GM23248 (cell line): ENCODE measurements around the gene FRMD3. TPM values are rescaled to one million over a fixed set of nuclear protein-coding genes. Genes with fewer than 3 reads are reported as not detected.

Experiments
- DNase-seq: peaks from one replicate; pipeline ENCODE4 v3.0.0-alpha.2; 2015
- H2AFZ ChIP-seq: fragments of 200-600 bp; sonication (generic); 2 replicates; pipeline ENCODE4 v1.6.1; 2016; ENCODE audit warnings: antibody characterized with exemption
- H3F3A ChIP-seq: fragments of 200-600 bp; sonication (generic); 2 replicates; pipeline ENCODE4 v1.6.1; 2016; ENCODE audit warnings: mild to moderate bottlenecking, antibody characterized with exemption, mixed run types; ENCODE audit not compliant: insufficient read depth
- H3K27ac ChIP-seq: fragments of 200-600 bp; sonication (generic); 2 replicates; pipeline ENCODE4 v1.5.1; 2016; ENCODE audit warnings: mild to moderate bottlenecking
- H3K27me3 ChIP-seq: fragments of 200-600 bp; sonication (generic); replicated peaks from 2 replicates; pipeline ENCODE4 v1.6.1; 2016; ENCODE audit warnings: mild to moderate bottlenecking; ENCODE audit not compliant: insufficient read depth
- H3K36me3 ChIP-seq: fragments of 200-600 bp; sonication (generic); 2 replicates; pipeline ENCODE4 v1.6.1; 2016; ENCODE audit warnings: low read depth, mild to moderate bottlenecking
- H3K4me1 ChIP-seq: fragments of 200-600 bp; sonication (generic); 2 replicates; pipeline ENCODE4 v1.6.1; 2016; ENCODE audit warnings: mild to moderate bottlenecking; ENCODE audit not compliant: insufficient read depth
- H3K4me2 ChIP-seq: fragments of 200-600 bp; sonication (generic); one replicate; pipeline ENCODE4 v1.6.1; 2016; ENCODE audit warnings: mild to moderate bottlenecking; ENCODE audit not compliant: unreplicated experiment
- H3K4me3 ChIP-seq: fragments of 200-600 bp; sonication (generic); 2 replicates; pipeline ENCODE4 v1.5.1; 2016; ENCODE audit warnings: mild to moderate bottlenecking
- H3K79me2 ChIP-seq: fragments of 200-600 bp; sonication (generic); 2 replicates; pipeline ENCODE4 v1.6.1; 2016; ENCODE audit warnings: mild to moderate bottlenecking; ENCODE audit not compliant: insufficient read depth
- H3K9ac ChIP-seq: fragments of 200-600 bp; sonication (generic); 2 replicates; pipeline ENCODE4 v1.6.1; 2016; ENCODE audit warnings: mild to moderate bottlenecking
- H3K9me2 ChIP-seq: fragments of 200-600 bp; sonication (generic); 2 replicates; pipeline ENCODE4 v1.6.1; 2016; ENCODE audit warnings: mixed run types, mild to moderate bottlenecking, moderate library complexity; ENCODE audit not compliant: insufficient read depth
- H3K9me3 ChIP-seq: fragments of 200-600 bp; sonication (generic); one replicate; pipeline ENCODE4 v1.6.1; 2017; ENCODE audit warnings: low read depth
- H4K20me1 ChIP-seq: fragments of 200-600 bp; sonication (generic); 2 replicates; pipeline ENCODE4 v1.6.0; 2016; ENCODE audit not compliant: insufficient read depth
- EZH2 ChIP-seq: fragments of 200-600 bp; sonication (generic); IDR thresholded peaks from 2 replicates; pipeline ENCODE4 v1.6.1; 2018; ENCODE audit warnings: antibody characterized with exemption, mild to moderate bottlenecking; ENCODE audit not compliant: insufficient read depth, poor library complexity, severe bottlenecking
- EZH2phosphoT487 ChIP-seq: fragments of 200-600 bp; sonication (generic); IDR thresholded peaks from 2 replicates; pipeline ENCODE4 v1.6.1; 2018; ENCODE audit warnings: antibody characterized with exemption, moderate library complexity, mild to moderate bottlenecking, low read depth; ENCODE audit not compliant: insufficient read depth
- WGBS, 2 experiments: methylation state at CpG; one replicate each; pipeline ENCODE4 v1.1.6; 2015 to 2017; ENCODE audit warnings: low lambda C conversion rate in 2 of 2, low coverage in 1 of 2; ENCODE audit errors: missing lambda C conversion rate in 2 of 2; 5-methylcytosine and 5-hydroxymethylcytosine counted together
- in situ Hi-C: fragments of 300-500 bp; cut with MboI; formaldehyde crosslinking; loops from 2 replicates; pipeline ENCODE4 v1.15.0; 2020
- polyA plus RNA-seq: library from polyadenylated mRNA; unstranded; fragments of >200 nt; fragmentation: Nextera tagmentation; extraction: Ambion mirVana; gene quantifications from 2 replicates; pipeline ENCODE4 v1.2.1, GENCODE V29; 2016
- total RNA-seq: library from RNA; depleted of rRNA; stranded (reverse); fragments of >200 nt; shearing (Covaris generic); gene quantifications from 2 replicates; pipeline ENCODE4 v1.2.3, GENCODE V29; 2014

The FRMD3 gene
- total and polyA plus RNA-seq, 2 experiments from 2014 or later: 0.32 to 0.66 TPM

DNA sequence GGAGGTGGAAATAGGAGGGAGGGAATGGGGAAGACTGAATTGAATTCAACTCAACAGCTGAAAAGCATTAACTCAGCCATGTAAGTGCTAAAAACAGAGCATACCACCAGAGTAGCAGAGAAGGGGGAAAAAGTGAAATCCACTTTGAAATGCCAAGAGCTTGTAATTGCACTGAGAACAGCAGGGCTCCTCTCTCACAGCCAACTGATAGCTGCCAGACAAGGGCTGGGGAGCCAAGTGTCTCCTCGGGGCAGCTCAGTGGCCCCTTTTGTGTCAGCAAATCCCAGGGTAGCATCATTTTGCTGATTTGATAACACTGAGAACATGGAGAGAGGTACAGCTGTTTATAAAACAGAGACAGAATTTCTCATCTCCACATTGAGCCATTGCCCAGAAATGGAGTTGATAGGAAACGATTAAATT is 182.5 kb downstream of the FRMD3 start:
- Histone ChIP-seq H3K9ac (no peak overlapping the region), H3K9me2 (no peaks in the 10 kb centered on the region), H3K36me3 (no peaks in the 10 kb centered on the region), H3K27me3 (no peaks in the 10 kb centered on the region), H3K27ac (no peak overlapping the region), H3K4me1 (no peaks in the 10 kb centered on the region), H3K9me3 (no peaks in the 10 kb centered on the region), H4K20me1 (no peaks in the 10 kb centered on the region), H3K4me2 (no peak overlapping the region), H3K4me3 (no peak overlapping the region), H2AFZ (no peak overlapping the region), H3F3A (no peaks in the 10 kb centered on the region), H3K79me2 (no peaks in the 10 kb centered on the region)
- TF ChIP-seq EZH2phosphoT487 (no peak), EZH2 (no peak)
- 5% methylated on average over 2 of the region's 2 CpGs for WGBS, 2 experiments
- in situ Hi-C loops: no loop called here
- DNase-seq: no peak

- no peak for TF ChIP-seq EZH2phosphoT487
- no peak for TF ChIP-seq EZH2
- Histone ChIP-seq H3K36me3 (no peaks in the 10 kb centered on the region), H3K4me2 (no peak overlapping the region), H3K9me2 (no peaks in the 10 kb centered on the region), H3K27me3 (no peaks in the 10 kb centered on the region), H3K9ac (no peak overlapping the region), H2AFZ (no peak overlapping the region), H3K4me1 (no peaks in the 10 kb centered on the region), H3K27ac (no peak overlapping the region), H3F3A (no peaks in the 10 kb centered on the region), H3K4me3 (no peak overlapping the region), H4K20me1 (no peaks in the 10 kb centered on the region), H3K9me3 (no peaks in the 10 kb centered on the region), H3K79me2 (no peaks in the 10 kb centered on the region)
- WGBS, 2 experiments: 54 to 58% methylated on average over 4 of the region's 4 CpGs
- DNase-seq: peak; percentile 17
- in situ Hi-C loops: no loop called here
Observed at GRCh38 chr9:83355024-83355444, 183.2 kb downstream of the FRMD3 start.

GRCh38 chr9:83349031-83349430 is 189.2 kb downstream of the FRMD3 start:
- Histone ChIP-seq H3F3A (no peaks in the 10 kb centered on the region), H3K9me3 (no peaks in the 10 kb centered on the region)
- WGBS, 2 experiments: 53 to 61% methylated on average over 9 of the region's 9 CpGs

DNA sequence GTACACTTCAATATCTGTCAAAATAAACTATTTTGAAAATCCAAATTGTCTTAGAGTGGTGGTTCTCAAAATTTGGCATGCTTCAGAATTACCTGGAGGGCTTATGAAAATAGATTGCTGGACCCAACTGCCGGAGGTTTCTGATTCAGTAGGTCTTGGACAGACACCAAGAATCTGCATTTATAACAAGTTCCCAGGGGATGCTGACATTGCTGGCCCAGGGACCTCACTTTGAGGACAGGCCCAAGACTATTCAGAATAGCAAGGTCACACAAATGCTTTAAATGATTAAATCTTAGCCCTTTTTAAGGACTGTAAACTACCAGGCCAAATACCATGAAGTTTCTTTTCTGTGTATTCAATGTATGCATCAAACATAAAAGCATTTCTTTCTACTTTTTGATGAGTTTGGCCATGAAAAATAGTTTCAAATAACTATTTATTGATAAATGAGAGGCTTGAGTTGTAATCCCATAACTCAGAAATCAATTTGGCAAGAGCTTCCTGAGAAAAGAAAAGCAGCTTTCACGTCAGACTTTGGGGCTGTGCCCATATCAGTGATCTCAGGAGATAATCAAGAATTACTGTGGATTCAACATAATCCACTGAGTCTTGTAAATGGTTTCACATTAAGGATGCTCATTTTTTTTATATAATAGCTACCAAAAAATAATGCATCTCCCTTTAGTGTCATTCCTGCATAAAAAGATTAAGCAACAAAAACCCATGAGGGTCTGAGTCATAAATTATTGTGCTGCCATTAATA is 191.4 kb downstream of the FRMD3 start:
- TF ChIP-seq EZH2phosphoT487 (no peak), EZH2 (no peak)
- H3K9me3 ChIP-seq: no peaks in the 10 kb centered on the region
- H3K79me2 ChIP-seq: no peaks in the 10 kb centered on the region
- H3K27ac ChIP-seq: no peak overlapping the region
- H3K27me3 ChIP-seq: no peaks in the 10 kb centered on the region
- H2AFZ ChIP-seq: no peak overlapping the region
- H3F3A ChIP-seq: no peaks in the 10 kb centered on the region
- in situ Hi-C loops: no loop called here
- no peak overlapping the region for H3K4me3 ChIP-seq
- H3K36me3 ChIP-seq: no peaks in the 10 kb centered on the region
- H3K9me2 ChIP-seq: no peaks in the 10 kb centered on the region
- H3K4me2 ChIP-seq: no peak overlapping the region
- no peaks in the 10 kb centered on the region for H3K4me1 ChIP-seq
- no peak overlapping the region for H3K9ac ChIP-seq
- H4K20me1 ChIP-seq: no peaks in the 10 kb centered on the region
- no peak for DNase-seq
- WGBS, 2 experiments: 68 to 83% methylated on average over 2 of the region's 2 CpGs

More at GRCh38 chr9:83349031-83349430, 189.2 kb downstream of the FRMD3 start:
- no peaks in the 10 kb centered on the region for H3K9me2 ChIP-seq
- H3K4me2 ChIP-seq: no peak overlapping the region
- in situ Hi-C loops: no loop called here
- no peaks in the 10 kb centered on the region for H3K79me2 ChIP-seq
- H3K9ac ChIP-seq: no peak overlapping the region
- H3K36me3 ChIP-seq: no peaks in the 10 kb centered on the region
- no peaks in the 10 kb centered on the region for H4K20me1 ChIP-seq
- no peak overlapping the region for H3K27ac ChIP-seq
- no peak for DNase-seq
- no peaks in the 10 kb centered on the region for H3K4me1 ChIP-seq
- no peak overlapping the region for H2AFZ ChIP-seq
- H3K4me3 ChIP-seq: no peak overlapping the region
- H3K27me3 ChIP-seq: no peaks in the 10 kb centered on the region
- no peak for TF ChIP-seq EZH2
- TF ChIP-seq EZH2phosphoT487: no peak
